Testis (tissue), 2 donors: ENCODE data around the gene C21orf58.

Source experiments
- POLR2A ChIP-seq: fragments of 450-650 bp; IDR thresholded peaks from one replicate; pipeline ENCODE4 v1.6.1; 2017; ENCODE audit warnings: antibody characterized with exemption, mild to moderate bottlenecking, moderate library complexity
- TF ChIP-seq, protein P1 (sequence below), 3 experiments: fragments of 450-650 bp in 2 of 3; fragments of 200-600 bp in 1 of 3; sonication (generic) in 1 of 3; IDR thresholded peaks; one replicate each; pipeline ENCODE4 v1.5.1; 2016 to 2019; ENCODE audit warnings: antibody characterized with exemption in 3 of 3, mild to moderate bottlenecking in 2 of 3, moderate library complexity in 1 of 3

DNA sequence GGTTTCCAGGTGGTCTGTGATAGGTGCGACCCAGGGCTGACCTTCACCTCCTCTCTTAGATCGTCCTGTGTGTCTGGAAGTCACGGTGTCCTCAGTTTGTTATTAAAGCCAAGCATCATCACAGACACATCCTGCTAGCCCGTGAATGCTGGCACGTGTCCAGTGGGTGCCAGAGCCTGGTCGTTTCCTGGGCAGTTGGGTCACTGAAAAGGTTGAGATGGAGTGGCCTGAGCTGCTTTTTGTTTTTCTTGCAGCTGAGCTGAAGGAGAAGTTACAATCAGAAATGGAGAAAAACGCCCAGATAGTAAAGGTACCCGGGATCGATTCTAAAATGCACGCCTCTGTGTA, 23.5 kb upstream of the C21orf58 start:
- TF ChIP-seq, protein P1, sequence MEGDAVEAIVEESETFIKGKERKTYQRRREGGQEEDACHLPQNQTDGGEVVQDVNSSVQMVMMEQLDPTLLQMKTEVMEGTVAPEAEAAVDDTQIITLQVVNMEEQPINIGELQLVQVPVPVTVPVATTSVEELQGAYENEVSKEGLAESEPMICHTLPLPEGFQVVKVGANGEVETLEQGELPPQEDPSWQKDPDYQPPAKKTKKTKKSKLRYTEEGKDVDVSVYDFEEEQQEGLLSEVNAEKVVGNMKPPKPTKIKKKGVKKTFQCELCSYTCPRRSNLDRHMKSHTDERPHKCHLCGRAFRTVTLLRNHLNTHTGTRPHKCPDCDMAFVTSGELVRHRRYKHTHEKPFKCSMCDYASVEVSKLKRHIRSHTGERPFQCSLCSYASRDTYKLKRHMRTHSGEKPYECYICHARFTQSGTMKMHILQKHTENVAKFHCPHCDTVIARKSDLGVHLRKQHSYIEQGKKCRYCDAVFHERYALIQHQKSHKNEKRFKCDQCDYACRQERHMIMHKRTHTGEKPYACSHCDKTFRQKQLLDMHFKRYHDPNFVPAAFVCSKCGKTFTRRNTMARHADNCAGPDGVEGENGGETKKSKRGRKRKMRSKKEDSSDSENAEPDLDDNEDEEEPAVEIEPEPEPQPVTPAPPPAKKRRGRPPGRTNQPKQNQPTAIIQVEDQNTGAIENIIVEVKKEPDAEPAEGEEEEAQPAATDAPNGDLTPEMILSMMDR (IDR thresholded peaks at IDR 0.05): no peak
- TF ChIP-seq POLR2A: no peak
